ENCODE results near the gene CBFA2T3. TPM values are rescaled to one million over a fixed set of nuclear protein-coding genes. Genes with fewer than 3 reads are reported as not detected.

Gene CBFA2T3
- total RNA-seq, 6 experiments from 2014 or later = 2.5 to 9.8 (median 4.2) TPM

DNA sequence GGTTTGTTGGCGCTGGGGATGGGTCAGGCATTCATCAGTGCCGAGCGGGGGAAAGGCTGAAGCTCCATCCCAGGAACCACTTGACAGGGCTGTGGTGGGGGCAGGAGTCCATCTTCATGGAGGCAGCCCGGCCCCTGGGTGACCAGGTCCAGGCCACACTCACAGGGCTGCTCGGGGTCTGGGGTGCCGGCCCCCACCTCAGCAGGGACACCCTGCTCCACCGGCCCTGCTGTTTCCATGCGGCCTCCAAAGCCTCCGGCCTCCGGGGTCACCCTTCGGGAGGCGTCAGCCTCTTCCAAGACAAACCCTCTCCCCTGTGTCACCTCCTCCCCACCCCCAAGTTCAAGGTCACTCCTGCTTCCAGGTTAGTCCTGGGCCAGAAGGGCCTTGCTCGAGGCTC lies 142.3 kb downstream of the CBFA2T3 start:
- ATAC-seq (no peak), DNase-seq (no peak)
- no peaks in the 10 kb centered on the region for H3K4me1 ChIP-seq
- no peak overlapping the region for H3K4me3 ChIP-seq
- no peaks in the 10 kb centered on the region for H3K9me3 ChIP-seq
- H3K27ac ChIP-seq = no peak overlapping the region
- H3K36me3 ChIP-seq = peaks cover 0 to under 1% (median 0%) of the 10 kb centered on the region in 4 donors
- WGBS (ENCODE audit: insufficient coverage, low coverage, low lambda C conversion rate, missing lambda C conversion rate) = no CpG with 5 or more reads among the region's 13 CpGs
- H3K27me3 ChIP-seq = no peaks in the 10 kb centered on the region
- no peak for TF ChIP-seq POLR2A (IDR thresholded peaks at IDR 0.05)
- TF ChIP-seq, protein P1, sequence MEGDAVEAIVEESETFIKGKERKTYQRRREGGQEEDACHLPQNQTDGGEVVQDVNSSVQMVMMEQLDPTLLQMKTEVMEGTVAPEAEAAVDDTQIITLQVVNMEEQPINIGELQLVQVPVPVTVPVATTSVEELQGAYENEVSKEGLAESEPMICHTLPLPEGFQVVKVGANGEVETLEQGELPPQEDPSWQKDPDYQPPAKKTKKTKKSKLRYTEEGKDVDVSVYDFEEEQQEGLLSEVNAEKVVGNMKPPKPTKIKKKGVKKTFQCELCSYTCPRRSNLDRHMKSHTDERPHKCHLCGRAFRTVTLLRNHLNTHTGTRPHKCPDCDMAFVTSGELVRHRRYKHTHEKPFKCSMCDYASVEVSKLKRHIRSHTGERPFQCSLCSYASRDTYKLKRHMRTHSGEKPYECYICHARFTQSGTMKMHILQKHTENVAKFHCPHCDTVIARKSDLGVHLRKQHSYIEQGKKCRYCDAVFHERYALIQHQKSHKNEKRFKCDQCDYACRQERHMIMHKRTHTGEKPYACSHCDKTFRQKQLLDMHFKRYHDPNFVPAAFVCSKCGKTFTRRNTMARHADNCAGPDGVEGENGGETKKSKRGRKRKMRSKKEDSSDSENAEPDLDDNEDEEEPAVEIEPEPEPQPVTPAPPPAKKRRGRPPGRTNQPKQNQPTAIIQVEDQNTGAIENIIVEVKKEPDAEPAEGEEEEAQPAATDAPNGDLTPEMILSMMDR (IDR thresholded peaks at IDR 0.05) = no peak
- intact Hi-C loops (cut with DNase I) = no loop called here

DNA sequence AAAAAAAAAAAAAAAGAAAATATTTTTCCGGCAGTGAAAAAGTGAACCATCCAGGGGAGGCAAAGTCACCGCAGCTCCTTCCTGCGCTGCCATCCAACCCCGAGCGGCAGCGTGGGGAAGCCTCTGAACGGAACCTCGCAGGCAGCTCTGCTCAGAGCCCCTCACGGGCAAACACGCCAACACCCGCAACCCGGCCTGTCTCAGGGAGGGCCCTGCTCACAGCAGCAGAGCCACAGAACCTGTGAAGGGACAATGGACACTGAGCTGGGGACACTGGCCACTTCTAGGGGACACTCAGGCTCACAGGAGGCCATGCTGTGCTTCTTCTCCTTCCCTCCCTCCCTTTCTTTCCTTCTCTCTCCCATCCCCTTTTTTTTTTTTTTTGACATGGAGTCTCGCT lies 143.9 kb downstream of the CBFA2T3 start:
- WGBS (ENCODE audit: insufficient coverage, low coverage, low lambda C conversion rate, missing lambda C conversion rate) = 88% methylated on average over 1 of the region's 13 CpGs

DNA sequence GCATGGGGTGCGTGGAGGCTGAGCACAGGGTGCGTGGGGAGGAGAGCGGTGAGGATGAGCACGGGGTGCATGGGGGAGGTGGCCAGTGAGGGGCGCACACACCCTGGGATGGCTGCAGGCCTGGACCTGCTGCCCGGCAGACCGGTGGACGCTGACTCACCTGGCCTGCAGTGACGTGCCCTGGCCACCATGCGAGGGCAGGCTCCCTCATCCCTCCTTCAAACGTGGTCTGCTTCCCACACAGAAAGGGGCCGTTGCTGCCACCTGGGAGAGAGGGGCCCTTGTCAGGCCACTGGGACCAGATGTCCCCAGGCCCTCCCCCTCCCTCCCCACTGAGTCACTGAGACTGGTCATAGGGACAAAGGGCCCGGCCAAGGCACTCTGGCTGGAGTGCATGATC lies 145.2 kb downstream of the CBFA2T3 start:
- Histone ChIP-seq H3K36me3 (peaks cover 0 to 3% (median 0%) of the 10 kb centered on the region in 4 donors), H3K27me3 (no peaks in the 10 kb centered on the region), H3K4me1 (no peaks in the 10 kb centered on the region), H3K9me3 (no peaks in the 10 kb centered on the region), H3K4me3 (no peak overlapping the region), H3K27ac (no peak overlapping the region)
- intact Hi-C loops (cut with DNase I) = no loop called here
- 100% methylated on average over 3 of the region's 13 CpGs for WGBS (ENCODE audit: insufficient coverage, low coverage, low lambda C conversion rate, missing lambda C conversion rate)
- TF ChIP-seq, protein P1 (IDR thresholded peaks at IDR 0.05) = no peak
- no peak for TF ChIP-seq POLR2A (IDR thresholded peaks at IDR 0.05)
- no peak for DNase-seq
- ATAC-seq = peak in 3 of 4 donors; percentile 12 to 34 (median 27)

More for the DNA sequence above, 143.9 kb downstream of the CBFA2T3 start:
- no peak for TF ChIP-seq POLR2A (IDR thresholded peaks at IDR 0.05)
- TF ChIP-seq, protein P1 (IDR thresholded peaks at IDR 0.05) = no peak
- no peak overlapping the region for H3K27ac ChIP-seq
- H3K4me3 ChIP-seq = no peak overlapping the region
- no peaks in the 10 kb centered on the region for H3K27me3 ChIP-seq
- DNase-seq (no peak), ATAC-seq (no peak)
- no peaks in the 10 kb centered on the region for H3K9me3 ChIP-seq
- H3K36me3 ChIP-seq = peaks cover 0 to 2% (median 0%) of the 10 kb centered on the region in 4 donors
- intact Hi-C loops (cut with DNase I) = no loop called here
- H3K4me1 ChIP-seq = no peaks in the 10 kb centered on the region

DNA sequence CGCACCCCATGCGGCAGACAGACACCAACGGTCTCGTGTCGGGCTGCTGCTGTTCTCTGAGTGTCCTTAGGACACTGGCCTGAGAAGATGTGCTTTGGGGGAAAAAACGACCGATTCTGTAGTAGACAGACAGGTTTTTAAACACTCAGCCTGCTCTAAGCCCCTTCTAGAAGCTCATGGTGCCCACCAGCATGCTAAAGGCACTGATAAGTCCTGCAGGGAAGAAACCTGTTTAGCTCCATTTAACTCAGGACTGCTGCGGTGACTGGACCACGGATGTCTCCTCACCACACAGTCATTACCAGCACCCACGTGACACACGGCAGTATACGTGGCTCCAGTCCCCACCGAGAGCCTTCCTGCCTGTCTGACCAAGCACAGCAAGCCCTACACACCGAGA lies 146.2 kb downstream of the CBFA2T3 start:
- H3K36me3 ChIP-seq = peaks cover 0 to 3% (median 0%) of the 10 kb centered on the region in 4 donors
- no peak for ATAC-seq
- WGBS (ENCODE audit: insufficient coverage, low coverage, low lambda C conversion rate, missing lambda C conversion rate) = 78% methylated on average over 8 of the region's 14 CpGs

More for the DNA sequence above, 146.2 kb downstream of the CBFA2T3 start:
- Histone ChIP-seq H3K4me1 (no peaks in the 10 kb centered on the region), H3K9me3 (no peaks in the 10 kb centered on the region), H3K4me3 (no peak overlapping the region), H3K27me3 (no peaks in the 10 kb centered on the region), H3K27ac (no peak overlapping the region)
- TF ChIP-seq, protein P1 (IDR thresholded peaks at IDR 0.05) = no peak
- no peak for TF ChIP-seq POLR2A (IDR thresholded peaks at IDR 0.05)
- no peak for DNase-seq
- intact Hi-C loops (cut with DNase I) = no loop called here
